Kasumi-1 (cell line): ENCODE measurements around the gene EEA1.
"Not testable (repeated sequence)": the region's sequence is repeated elsewhere in the genome, so short reads cannot be mapped to it uniquely, and the experiment has no call there.

Experiments
- DNase-seq, 2 experiments: peaks; one replicate each; lab custom pipeline; 2025; lab: John Stamatoyannopoulos, UW

Gene EEA1

GRCh38 chr12:92928962-92929915 is at the start of gene EEA1:
Gene EEA1 (minus strand): TSS chr12:92929295. CDS start chr12:92929066, 229 bp downstream.
- peak; percentile 87 to 94 for DNase-seq

- no peak for DNase-seq
Observed at GRCh38 chr12:92978607-92979006, 49.5 kb upstream of the EEA1 start.

- DNase-seq = no peak
Observed at GRCh38 chr12:92977326-92977725, 48.2 kb upstream of the EEA1 start.

GRCh38 chr12:92974759-92975158 is 45.7 kb upstream of the EEA1 start:
- no peak for DNase-seq

GRCh38 chr12:92973614-92974013 is 44.5 kb upstream of the EEA1 start:
- no peak for DNase-seq

GRCh38 chr12:92971859-92972524 is 42.9 kb upstream of the EEA1 start:
- DNase-seq = no peak

- DNase-seq = no peak
Observed at GRCh38 chr12:92968176-92968813, 39.2 kb upstream of the EEA1 start.

- not testable (repeated sequence) for DNase-seq
Observed at GRCh38 chr12:92964378-92964777, 35.3 kb upstream of the EEA1 start.

GRCh38 chr12:92961949-92962348 is 32.9 kb upstream of the EEA1 start:
- no peak for DNase-seq

GRCh38 chr12:92955997-92956663 is 27.0 kb upstream of the EEA1 start:
- no peak for DNase-seq

- no peak for DNase-seq
Observed at GRCh38 chr12:92953747-92954146, 24.7 kb upstream of the EEA1 start.

GRCh38 chr12:92952394-92952793 is 23.3 kb upstream of the EEA1 start:
- no peak for DNase-seq

GRCh38 chr12:92951006-92951405 is 21.9 kb upstream of the EEA1 start:
- DNase-seq = no peak

GRCh38 chr12:92950011-92950410 is 20.9 kb upstream of the EEA1 start:
- DNase-seq = no peak

GRCh38 chr12:92949466-92949865 is 20.4 kb upstream of the EEA1 start:
- DNase-seq = no peak

GRCh38 chr12:92947589-92948215 is 18.6 kb upstream of the EEA1 start:
- DNase-seq = no peak

- DNase-seq = no peak
Observed at GRCh38 chr12:92945659-92946220, 16.6 kb upstream of the EEA1 start.

- peak; percentile 7 to 37 for DNase-seq
Observed at GRCh38 chr12:92943482-92944250, 14.6 kb upstream of the EEA1 start.

GRCh38 chr12:92942905-92943304 is 13.8 kb upstream of the EEA1 start:
- DNase-seq = peak in 1 of 2 experiments; percentile 20

- no peak for DNase-seq
Observed at GRCh38 chr12:92939116-92939515, 10.0 kb upstream of the EEA1 start.
